NCI-H2196 treated with DMSO at 0.1 percent for 48 hours (cell line): Measurements from ENCODE around the gene CYP3A4.
"Not testable (repeated sequence)": the region's sequence is repeated elsewhere in the genome, so short reads cannot be mapped to it uniquely, and the experiment has no call there.

Experiments
- DNase-seq: peaks from one replicate; lab custom pipeline; 2025; ENCODE audit not compliant: unreplicated experiment; lab: John Stamatoyannopoulos, UW

Gene CYP3A4

DNA sequence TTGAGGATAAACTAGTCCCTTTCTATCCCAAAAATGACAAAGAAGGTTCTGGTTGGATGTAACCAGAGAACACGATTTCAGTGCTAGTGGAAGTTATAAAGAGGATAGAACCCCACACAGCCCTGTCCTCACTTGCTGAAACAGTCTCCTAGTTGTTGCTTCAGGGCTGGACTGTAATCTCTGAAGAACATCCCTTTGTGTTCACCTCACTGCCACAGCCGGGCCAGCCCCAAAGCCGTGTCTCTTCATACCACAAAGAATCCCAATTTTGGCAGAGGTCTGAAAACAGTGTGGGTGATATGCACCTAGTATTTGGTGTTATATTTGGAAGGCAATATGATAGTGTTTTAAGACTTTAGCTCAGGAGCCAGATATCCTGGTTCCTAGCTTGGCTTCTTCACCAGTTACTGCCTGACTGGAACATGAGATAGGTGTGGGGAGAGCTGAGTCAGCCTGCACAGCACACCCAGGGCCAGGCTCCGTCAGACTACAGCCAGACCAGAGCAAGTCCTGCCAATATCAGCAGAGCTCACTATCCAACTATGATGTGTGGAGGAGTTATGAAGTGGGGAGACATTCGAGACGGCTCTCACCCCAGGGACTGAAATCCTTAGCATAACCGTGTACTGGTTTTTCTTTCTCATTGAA is 21.2 kb downstream of the CYP3A4 start:
- no peak for DNase-seq

- no peak for DNase-seq
These were observed 28.9 kb downstream of the CYP3A4 start for GRCh38 chr7:99755085-99755484.

- DNase-seq, result no peak
These were observed 31.6 kb downstream of the CYP3A4 start for GRCh38 chr7:99752356-99752755.

DNA sequence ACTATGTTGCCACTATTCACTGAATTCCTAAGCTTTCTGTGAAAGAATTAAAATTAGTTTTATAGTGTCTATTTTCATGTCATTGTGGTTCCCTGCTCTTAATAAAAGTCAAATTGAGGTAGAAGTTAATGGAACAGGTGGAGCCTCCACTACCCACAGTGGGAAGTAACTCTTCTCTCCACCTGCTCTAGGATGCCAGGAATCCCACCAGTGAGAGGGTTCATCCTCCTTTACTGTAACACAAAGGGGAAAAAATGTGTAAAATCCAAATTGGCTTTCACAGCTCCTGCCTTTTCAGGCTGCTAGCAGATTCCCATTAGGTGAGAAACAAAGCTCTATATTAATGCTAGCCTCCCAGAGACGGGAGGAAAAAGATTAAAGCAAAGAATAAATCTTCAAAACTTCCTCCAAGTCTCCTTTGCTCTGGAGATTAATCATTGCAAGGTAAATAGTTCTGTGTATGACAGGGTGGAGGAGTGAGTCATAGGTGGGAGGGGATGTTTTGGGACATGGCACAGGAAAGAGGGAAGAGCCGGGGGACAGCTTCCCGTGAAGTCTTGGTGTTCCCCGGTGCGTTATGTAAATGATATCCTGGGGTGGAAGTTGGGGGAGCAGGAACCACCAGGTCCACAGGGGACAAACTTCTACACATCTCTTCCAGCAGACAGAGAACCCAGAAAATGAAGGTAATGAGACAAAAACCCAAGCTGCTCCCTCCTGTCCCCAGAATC is 32.5 kb downstream of the CYP3A4 start:
- not testable (repeated sequence) for DNase-seq

DNA sequence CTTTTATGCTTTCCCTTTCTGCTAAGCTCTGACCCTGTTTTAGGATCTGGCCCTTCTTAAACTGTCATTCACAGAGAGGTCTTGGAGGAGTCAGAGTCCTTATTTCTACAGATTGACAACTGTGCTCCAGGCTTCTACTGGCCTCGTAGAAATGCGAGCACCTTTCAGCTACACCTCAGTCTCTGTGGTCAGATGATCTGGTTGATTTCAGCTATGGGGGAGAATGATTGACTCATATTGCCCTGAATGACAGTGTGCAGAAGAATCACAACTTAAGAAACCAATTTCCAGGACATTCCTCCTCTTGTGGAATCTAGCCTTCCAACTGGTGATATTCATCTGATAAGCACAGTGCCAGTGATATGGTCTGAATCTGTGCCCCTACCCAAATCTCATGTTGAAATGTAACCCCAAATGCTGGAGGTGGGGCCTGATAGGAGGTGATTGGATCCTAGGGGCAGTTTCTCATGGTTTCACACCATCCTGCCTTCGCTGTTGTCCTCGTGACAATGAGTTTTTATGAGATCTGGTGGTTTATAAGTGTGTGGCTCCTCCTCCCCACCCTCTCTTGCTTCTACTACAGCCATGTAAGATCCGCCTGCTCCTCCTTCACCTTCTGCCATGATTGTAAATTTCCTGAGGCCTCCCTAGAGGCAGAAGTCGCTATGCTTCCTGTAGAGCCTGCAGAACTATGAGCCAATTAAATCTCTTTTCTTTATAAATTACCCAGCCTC is 35.0 kb downstream of the CYP3A4 start:
- DNase-seq, result no peak

GRCh38 chr7:99746915-99747314 is 37.1 kb downstream of the CYP3A4 start:
- DNase-seq, result not testable (repeated sequence)

- DNase-seq, result not testable (repeated sequence)
These were observed 38.6 kb downstream of the CYP3A4 start for GRCh38 chr7:99745395-99745794.

DNA sequence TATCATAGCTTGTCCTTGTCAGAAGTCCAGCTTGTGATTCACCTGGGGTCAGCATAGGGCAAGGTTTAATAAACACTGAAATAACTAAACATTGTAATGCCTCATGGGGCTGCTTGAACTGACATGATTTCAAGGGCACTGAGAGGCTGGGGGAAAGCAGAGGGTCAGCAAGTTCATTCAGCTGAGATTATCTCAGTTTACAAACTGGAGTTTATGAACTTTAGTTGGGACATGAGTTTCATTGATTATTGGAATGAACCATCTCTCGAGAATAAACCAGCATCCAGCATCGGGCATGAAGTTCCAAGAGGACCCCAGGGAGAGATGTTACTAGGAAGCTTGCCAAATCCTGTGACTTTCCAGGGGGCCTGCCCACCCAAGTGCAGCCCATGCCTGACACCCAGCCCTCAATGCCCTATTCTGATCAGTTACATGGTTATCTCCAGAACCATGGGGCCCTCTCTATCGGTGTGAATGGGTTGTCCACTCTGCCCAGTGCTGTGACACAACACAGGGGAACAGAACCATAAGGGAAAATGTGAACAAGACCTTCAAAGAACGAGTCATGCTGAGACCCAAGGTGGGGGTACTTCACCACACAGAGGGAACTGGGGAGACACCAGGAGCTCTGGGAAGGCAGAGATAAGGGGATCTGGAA is 41.1 kb downstream of the CYP3A4 start:
- DNase-seq, result no peak

GRCh38 chr7:99741441-99741795 is 42.6 kb downstream of the CYP3A4 start:
- no peak for DNase-seq

DNA sequence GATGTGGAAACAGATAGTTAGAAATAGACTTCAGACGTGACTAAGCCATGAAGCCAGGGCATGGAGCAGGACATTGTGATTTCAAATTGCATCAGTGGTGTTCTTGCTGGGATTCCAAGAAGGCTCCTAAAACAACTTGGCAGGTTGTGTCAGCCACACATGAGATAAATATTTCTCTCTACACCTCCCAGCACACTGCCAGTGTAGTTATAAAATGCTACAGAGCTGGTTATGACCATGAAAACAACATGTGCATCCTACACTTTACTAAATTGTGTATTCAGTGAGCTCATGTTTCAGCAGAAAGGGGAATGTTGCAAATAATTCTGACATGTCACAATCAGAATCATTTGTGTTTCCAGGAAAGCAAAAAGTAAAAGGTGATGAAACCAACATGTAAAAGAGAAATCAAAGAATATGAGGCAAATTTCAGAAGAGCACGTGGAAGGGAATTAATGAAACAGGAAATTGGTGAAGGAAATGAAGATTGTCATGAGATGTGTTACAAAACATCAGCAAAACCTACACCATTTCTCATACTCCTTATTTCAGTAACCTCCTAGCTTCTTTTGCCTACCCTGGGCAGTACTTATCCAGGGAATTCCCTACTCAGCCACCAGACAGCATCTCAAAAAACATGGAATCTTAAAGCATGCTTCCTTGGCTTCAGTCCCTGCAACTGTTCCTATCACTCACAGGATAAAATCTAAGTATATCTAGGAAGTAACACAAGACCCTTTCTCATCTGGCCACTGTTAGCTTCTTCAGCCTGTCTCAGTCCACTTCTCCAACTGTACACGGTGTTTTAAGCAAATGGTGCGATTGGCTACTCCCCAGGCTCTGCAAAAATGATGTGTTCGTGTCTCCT is 43.2 kb downstream of the CYP3A4 start:
- DNase-seq, result no peak

- DNase-seq, result no peak
These were observed 44.0 kb downstream of the CYP3A4 start for GRCh38 chr7:99739699-99740572.

DNA sequence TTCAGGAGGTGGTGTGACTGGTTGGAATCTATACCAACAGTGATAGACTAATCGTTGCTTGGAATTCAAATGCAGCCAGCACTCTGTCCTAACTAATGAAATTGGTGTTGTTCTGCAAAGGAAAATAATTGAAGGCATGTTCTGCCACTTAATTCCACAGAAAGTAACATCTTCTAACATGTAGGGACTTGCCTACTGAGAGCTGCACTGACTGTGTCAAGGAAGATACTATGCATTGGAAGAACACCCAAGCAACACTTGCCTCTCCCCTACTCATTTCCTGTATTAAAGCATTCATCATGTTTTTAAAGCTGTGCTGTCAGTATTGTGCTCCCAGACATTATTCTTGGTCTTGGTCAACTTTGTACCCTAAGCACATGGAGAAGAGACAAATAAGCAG is 46.3 kb downstream of the CYP3A4 start:
- DNase-seq, result no peak

GRCh38 chr7:99736667-99737066 is 47.3 kb downstream of the CYP3A4 start:
- DNase-seq, result not testable (repeated sequence)

- DNase-seq, result no peak
These were observed 49.0 kb downstream of the CYP3A4 start, which contains the start of gene CYP3A7 for GRCh38 chr7:99734987-99735386. Gene CYP3A7 (minus strand): TSS chr7:99735196. CDS start chr7:99735093, 103 bp downstream.

GRCh38 chr7:99733448-99733847 is 50.5 kb downstream of the CYP3A4 start:
- no peak for DNase-seq

DNA sequence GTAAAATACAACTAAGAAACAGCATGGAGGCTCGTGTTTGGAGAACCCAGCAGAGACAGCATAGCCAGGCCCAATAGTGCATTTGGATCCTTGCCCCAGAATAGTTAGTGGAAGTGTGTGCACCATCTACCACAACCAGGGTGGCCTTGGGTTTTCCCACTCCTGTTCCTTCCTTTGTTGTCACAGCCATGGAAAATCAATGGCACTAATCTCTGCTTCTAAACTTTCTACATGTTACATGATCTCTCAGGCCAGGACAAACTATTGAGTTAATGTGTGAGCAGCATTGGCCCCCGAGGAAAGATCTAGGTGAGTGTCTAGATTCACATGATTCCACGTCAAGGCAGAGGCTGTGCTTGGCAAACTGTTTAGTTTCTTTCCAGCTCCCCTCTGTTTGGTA is 51.0 kb downstream of the CYP3A4 start:
- DNase-seq, result no peak

DNA sequence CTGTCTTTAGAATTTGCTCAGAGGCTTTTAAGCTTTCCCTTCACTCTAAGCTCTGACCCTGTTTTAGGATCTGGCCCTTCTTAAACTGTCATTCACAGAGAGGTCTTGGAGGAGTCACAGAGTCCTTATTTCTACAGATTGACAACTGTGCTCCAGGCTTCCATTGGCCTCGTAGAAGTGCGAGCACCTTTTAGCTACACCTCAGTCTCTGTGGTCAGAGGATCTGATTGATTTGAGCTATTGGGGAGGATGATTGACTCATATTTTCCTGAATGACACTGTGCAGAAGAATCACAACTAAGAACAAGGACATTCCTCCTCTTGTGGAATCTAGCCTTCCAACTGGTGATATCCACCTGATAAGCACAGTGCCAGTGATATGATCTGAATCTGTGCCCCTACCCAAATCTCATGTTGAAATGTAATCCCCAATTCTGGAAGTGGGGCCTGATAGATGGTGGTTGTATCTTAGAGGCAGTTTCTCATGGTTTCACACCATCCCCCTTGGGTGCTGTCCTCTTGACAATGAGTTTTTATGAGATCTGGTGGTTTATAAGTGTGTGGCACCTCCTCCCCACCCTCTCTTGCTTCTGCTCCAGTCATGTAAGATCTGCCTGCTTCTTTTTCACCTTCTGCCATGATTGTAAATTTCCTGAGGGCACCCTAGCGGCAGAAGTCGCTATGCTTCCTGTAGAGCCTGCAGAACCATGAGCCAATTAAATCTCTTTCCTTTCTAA is 52.2 kb downstream of the CYP3A4 start:
- no peak for DNase-seq

- DNase-seq, result no peak
These were observed 53.0 kb downstream of the CYP3A4 start for GRCh38 chr7:99730992-99731391.

GRCh38 chr7:99730238-99730810 is 53.7 kb downstream of the CYP3A4 start:
- DNase-seq, result no peak
